ENCODE results near the gene ZNF205. TPM values are rescaled to one million over a fixed set of nuclear protein-coding genes. Genes with fewer than 3 reads are reported as not detected.

Gene ZNF205
- total RNA-seq, 1 experiment from 2014 or later: 17.0 TPM

GRCh38 chr16:3138342-3138741 lies 26.0 kb downstream of the ZNF205 start:
- no peak for DNase-seq (ENCODE audit: low read depth, low spot score)
- H3K9me3 ChIP-seq (ENCODE audit: control insufficient read depth in 1 of 2, insufficient read depth in 1 of 2, low read depth in 1 of 2, low read length in 2 of 2): no peaks in the 10 kb centered on the region
- CTCF ChIA-PET: interaction anchor here (1.2 kb wide), 1 partner anchor 9 kb away, joined by 3 read pairs; no protein-coding TSS in a partner anchor
- BruUV-seq (replicated peaks): no TSS peak
- no peak for TF ChIP-seq POLR2A (IDR thresholded peaks at IDR 0.05; ENCODE audit: borderline replicate concordance, extremely low read depth, insufficient read depth, insufficient read length)
- no peak for TF ChIP-seq MAX (IDR thresholded peaks at IDR 0.05)
- TF ChIP-seq SP1 (IDR thresholded peaks at IDR 0.05; ENCODE audit: low read depth): no peak
- TF ChIP-seq ATF3 (IDR thresholded peaks at IDR 0.05): no peak
- no peak for TF ChIP-seq POLR2AphosphoS5 (IDR thresholded peaks at IDR 0.05; ENCODE audit: low read depth, low read length)
- no peak for TF ChIP-seq ZFX (IDR thresholded peaks at IDR 0.05)
- no peak for TF ChIP-seq REST (IDR thresholded peaks at IDR 0.05; ENCODE audit: low read depth)
- TF ChIP-seq RAD21 (IDR thresholded peaks at IDR 0.05; ENCODE audit: low read depth): no peak
- no peak for TF ChIP-seq EZH2 (IDR thresholded peaks at IDR 0.05)
- TF ChIP-seq FOSL1 (IDR thresholded peaks at IDR 0.05; ENCODE audit: low read depth): no peak
- no peak for TF ChIP-seq EGR1 (IDR thresholded peaks at IDR 0.05; ENCODE audit: low read depth)
- no peak for TF ChIP-seq ZNF274 (IDR thresholded peaks at IDR 0.05; ENCODE audit: low read depth, low read length)
- RAD21 ChIA-PET (ENCODE audit: low non-redundant PET in 1 of 2, low total read pairs in 2 of 2, uncharacterized antibody in 2 of 2, unreplicated experiment in 2 of 2): no interaction called here
- no peak overlapping the region for H2AFZ ChIP-seq (ENCODE audit: low read depth, low read length, poor library complexity, severe bottlenecking)
- no peak for ATAC-seq
- H3K9me2 ChIP-seq (ENCODE audit: insufficient read depth): no peaks in the 10 kb centered on the region
- no peak overlapping the region for H3K4me3 ChIP-seq (replicated peaks in 1 of 2; ENCODE audit: low read depth in 1 of 2, low read length in 2 of 2)
- H3K27ac ChIP-seq (ENCODE audit: low read depth, low read length): no peak overlapping the region
- H4K20me1 ChIP-seq (ENCODE audit: insufficient read depth): no peaks in the 10 kb centered on the region
- H3K9ac ChIP-seq (ENCODE audit: low read length): no peak overlapping the region
- H3K4me1 ChIP-seq (ENCODE audit: control insufficient read depth in 1 of 2, insufficient read depth in 2 of 2, low read length in 2 of 2): peaks cover 5% of the 10 kb centered on the region in 2 experiments
- peaks cover 0 to 3% of the 10 kb centered on the region in 2 experiments; a peak in 1 of 4 replicates for H3K36me3 ChIP-seq (ENCODE audit: control insufficient read depth in 1 of 2, insufficient read depth in 2 of 2, low read length in 2 of 2)
- intact Hi-C loops (cut with micrococcal nuclease): no loop called here
- H3K79me2 ChIP-seq (ENCODE audit: insufficient read depth, low read length): peaks cover 23% of the 10 kb centered on the region
- POLR2A ChIA-PET: no interaction called here
- no peaks in the 10 kb centered on the region for H3K27me3 ChIP-seq (ENCODE audit: insufficient read depth, low read length)
- no peak overlapping the region for H3K4me2 ChIP-seq (ENCODE audit: low read length)
